ENCODE results near the gene POMGNT2. TPM values are rescaled to one million over a fixed set of nuclear protein-coding genes. Genes with fewer than 3 reads are reported as not detected.

The POMGNT2 gene
- total and polyA plus RNA-seq, 2 of the 8 experiments (the other 6 are each of a cell fraction or from before 2014, with no cell fraction given) = 13.6 to 35.7 TPM

DNA sequence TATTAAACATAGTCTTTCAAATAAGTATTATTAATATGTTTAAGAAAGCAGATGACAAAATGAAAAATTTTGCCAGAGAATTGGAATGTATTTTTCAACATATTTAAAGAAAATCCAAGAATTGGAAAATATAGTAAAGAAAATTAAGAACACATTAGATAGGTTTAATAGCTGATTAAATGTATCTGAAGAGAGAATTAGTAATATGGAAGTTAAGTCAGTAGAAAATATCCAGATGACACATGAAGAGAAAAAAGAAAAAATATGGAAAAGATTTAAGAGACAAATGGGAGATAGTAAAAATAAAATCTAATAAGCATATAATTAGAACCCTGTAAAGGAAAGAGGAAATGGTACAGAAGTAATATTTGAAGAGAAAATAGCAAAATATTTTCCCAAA is 18.0 kb upstream of the POMGNT2 start:
- Histone ChIP-seq H4K5ac (ENCODE audit: insufficient read length, low read depth, low read length) (no peak overlapping the region), H2AK5ac (ENCODE audit: low read depth, low read length) (no peak overlapping the region), H3K27ac (ENCODE audit: low read depth, low read length) (no peak overlapping the region), H3K4me1 (replicated peaks in 1 of 4; ENCODE audit: control insufficient read depth in 3 of 4, insufficient read depth in 4 of 4, low read length in 3 of 4) (no peaks in the 10 kb centered on the region), H4K91ac (replicated peaks; ENCODE audit: insufficient read length, low read length) (no peak overlapping the region), H4K20me1 (replicated peaks in 1 of 2; ENCODE audit: control insufficient read depth in 1 of 2, insufficient read depth in 2 of 2, low read length in 2 of 2) (no peaks in the 10 kb centered on the region), H2BK15ac (ENCODE audit: low read length) (no peak overlapping the region), H3K14ac (ENCODE audit: insufficient read length) (no peak overlapping the region), H3K36me3 (ENCODE audit: control insufficient read depth in 2 of 4, insufficient read depth in 4 of 4, low read length in 3 of 4) (no peaks in the 10 kb centered on the region), H3K4ac (replicated peaks; ENCODE audit: insufficient read length, low read depth, low read length) (no peak overlapping the region), H3K79me2 (ENCODE audit: control insufficient read depth in 1 of 2, insufficient read depth in 2 of 2, low read length in 2 of 2) (no peaks in the 10 kb centered on the region), H4K8ac (ENCODE audit: extremely low read depth, insufficient read depth, low read length) (no peak overlapping the region), H2BK12ac (ENCODE audit: low read depth, low read length) (no peak overlapping the region), H3K9ac (replicated peaks in 1 of 4; ENCODE audit: extremely low read depth in 1 of 4, low read depth in 3 of 4, low read length in 3 of 4) (no peak overlapping the region), H2AFZ (ENCODE audit: low read length) (no peak overlapping the region), H3K4me2 (ENCODE audit: insufficient read depth in 1 of 2, low read depth in 2 of 2, low read length in 2 of 2) (no peak overlapping the region), H3K56ac (replicated peaks; ENCODE audit: insufficient read length, low read depth, low read length) (no peak overlapping the region), H3K27me3 (replicated peaks in 1 of 4; ENCODE audit: control insufficient read depth in 3 of 4, extremely low read depth in 1 of 4, insufficient read depth in 3 of 4, low read length in 3 of 4) (peaks cover 0 to 2% (median 0%) of the 10 kb centered on the region in 4 experiments; a peak in 1 of 7 replicates), H3K79me1 (ENCODE audit: low read depth, low read length) (no peaks in the 10 kb centered on the region), H3K9me3 (ENCODE audit: insufficient read depth in 2 of 2, low read depth in 1 of 2, low read length in 1 of 2) (no peaks in the 10 kb centered on the region), H2BK120ac (replicated peaks; ENCODE audit: low read depth, low read length) (no peak overlapping the region), H3K4me3 (ENCODE audit: extremely low read depth in 1 of 4, insufficient read depth in 2 of 4, low read depth in 3 of 4, low read length in 4 of 4) (no peak overlapping the region), H2BK20ac (ENCODE audit: low read length) (no peak overlapping the region), H2BK5ac (ENCODE audit: low read depth, low read length) (no peak overlapping the region), H3K23me2 (ENCODE audit: low read depth, low read length) (no peaks in the 10 kb centered on the region), H3K18ac (ENCODE audit: extremely low read depth, low read length) (no peak overlapping the region), H3K23ac (ENCODE audit: insufficient read length) (no peak overlapping the region)
- POLR2A ChIA-PET (ENCODE audit: partially characterized antibody) = interaction anchor here (1.0 kb wide), 1 partner anchor 38 kb away, joined by 3 read pairs; no protein-coding TSS in a partner anchor
- no peak for DNase-seq (ENCODE audit: low read depth in 1 of 2, low spot score in 2 of 2)
- FAIRE-seq = no peak
- CTCF ChIA-PET (ENCODE audit: partially characterized antibody) = interaction anchor here (0.8 to 1.2 kb wide), 2 partner anchors 9 to 19 kb away, joined by 3 read pairs; no protein-coding TSS in a partner anchor
- no peak for TF ChIP-seq SIX5 (IDR thresholded peaks at IDR 0.05; ENCODE audit: low read depth, low read length)
- no peak for TF ChIP-seq SIN3A (conservative IDR thresholded peaks at IDR 0.05 in 1 of 2, IDR thresholded peaks at IDR 0.05 in 1 of 2; ENCODE audit: low read depth in 1 of 2, low read length in 2 of 2)
